Liver (tissue), 9 donors: ENCODE results near the gene RASA4B. TPM values are rescaled to one million over a fixed set of nuclear protein-coding genes. Genes with fewer than 3 reads are reported as not detected.

Source experiments
- DNase-seq: peaks from one replicate; pipeline ENCODE4 v3.0.0-alpha.2; 2017; ENCODE audit warnings: low spot score
- H3K27ac ChIP-seq, 2 donors: one replicate each; pipeline ENCODE4 v1.7.0; 2013; ENCODE audit warnings: inconsistent platforms in 2 of 2, low read length in 2 of 2, control low read depth in 1 of 2, low read depth in 1 of 2, mild to moderate bottlenecking in 1 of 2
- H3K27me3 ChIP-seq, 4 donors: one replicate each; pipeline versions ENCODE4 v1.6.1 to v1.7.0; 2013; ENCODE audit warnings: low read length in 3 of 4, inconsistent platforms in 1 of 4, mild to moderate bottlenecking in 1 of 4, moderate library complexity in 1 of 4; ENCODE audit not compliant: control insufficient read depth in 4 of 4, insufficient read depth in 4 of 4
- H3K36me3 ChIP-seq, 4 donors: one replicate each; pipeline versions ENCODE4 v1.6.1 to v1.7.0; 2013; ENCODE audit warnings: low read length in 3 of 4, mild to moderate bottlenecking in 3 of 4, low read depth in 1 of 4, moderate library complexity in 1 of 4; ENCODE audit not compliant: control insufficient read depth in 4 of 4, insufficient read depth in 3 of 4
- H3K4me1 ChIP-seq, 4 donors: one replicate each; pipeline versions ENCODE4 v1.6.1 to v1.7.0; 2013; ENCODE audit warnings: low read length in 3 of 4, mild to moderate bottlenecking in 3 of 4, moderate library complexity in 1 of 4; ENCODE audit not compliant: control insufficient read depth in 4 of 4, insufficient read depth in 4 of 4
- H3K4me3 ChIP-seq, 3 donors: one replicate each; pipeline versions ENCODE4 v1.6.1 to v1.7.0; 2013; ENCODE audit warnings: low read length in 3 of 3, control low read depth in 1 of 3, low read depth in 1 of 3, mild to moderate bottlenecking in 1 of 3
- H3K9ac ChIP-seq, 2 donors: one replicate each; pipeline ENCODE4 v1.7.0; 2013; ENCODE audit warnings: low read length in 2 of 2, mild to moderate bottlenecking in 2 of 2, moderate library complexity in 2 of 2, control low read depth in 1 of 2, low read depth in 1 of 2
- H3K9me3 ChIP-seq, 4 donors: one replicate each; pipeline versions ENCODE4 v1.6.1 to v1.7.0; 2013; ENCODE audit warnings: low read length in 3 of 4; ENCODE audit not compliant: control insufficient read depth in 4 of 4
- ATF3 ChIP-seq: IDR thresholded peaks from 2 replicates; pipeline ENCODE4 v1.6.1; 2016; ENCODE audit warnings: antibody characterized with exemption
- CTCF ChIP-seq: fragments of 150-350 bp; IDR thresholded peaks from 2 replicates; pipeline ENCODE4 v1.5.1; 2017; ENCODE audit warnings: improper control_type of control experiment, low read depth, low read length; ENCODE audit not compliant: missing input control
- FOXA1 ChIP-seq: IDR thresholded peaks from 2 replicates; pipeline ENCODE4 v1.6.1; 2016; ENCODE audit warnings: antibody characterized with exemption
- FOXA2 ChIP-seq: IDR thresholded peaks from 2 replicates; pipeline ENCODE4 v1.6.1; 2016; ENCODE audit warnings: antibody characterized with exemption
- GABPA ChIP-seq, 2 donors: IDR thresholded peaks in 1 of 2; conservative IDR thresholded peaks in 1 of 2; 2 replicates each; pipeline ENCODE4 v1.6.1; 2016; ENCODE audit warnings: antibody characterized with exemption in 2 of 2, mild to moderate bottlenecking in 1 of 2, moderate library complexity in 1 of 2
- HNF4A ChIP-seq, 2 donors: conservative IDR thresholded peaks; 2 replicates each; pipeline ENCODE4 v1.6.1; 2016; ENCODE audit warnings: antibody characterized with exemption in 2 of 2, mild to moderate bottlenecking in 2 of 2
- HNF4G ChIP-seq: IDR thresholded peaks from 2 replicates; pipeline ENCODE4 v1.6.1; 2016; ENCODE audit warnings: antibody characterized with exemption
- JUND ChIP-seq, 2 donors: IDR thresholded peaks; 2 replicates each; pipeline ENCODE4 v1.6.1; 2016; ENCODE audit warnings: antibody characterized with exemption in 2 of 2
- MAX ChIP-seq: IDR thresholded peaks from 2 replicates; pipeline ENCODE4 v1.6.1; 2016; ENCODE audit warnings: antibody characterized with exemption
- NR2F2 ChIP-seq: IDR thresholded peaks from 2 replicates; pipeline ENCODE4 v1.6.1; 2016; ENCODE audit warnings: antibody characterized with exemption
- RAD21 ChIP-seq, 2 donors: IDR thresholded peaks; 2 replicates each; pipeline ENCODE4 v1.6.1; 2016; ENCODE audit warnings: antibody characterized with exemption in 2 of 2, mild to moderate bottlenecking in 2 of 2
- REST ChIP-seq: IDR thresholded peaks from 2 replicates; pipeline ENCODE4 v1.6.1; 2016; ENCODE audit warnings: antibody characterized with exemption, mild to moderate bottlenecking
- RXRA ChIP-seq, 2 donors: IDR thresholded peaks; 2 replicates each; pipeline ENCODE4 v1.6.1; 2017 to 2018; ENCODE audit warnings: antibody characterized with exemption in 2 of 2, mild to moderate bottlenecking in 1 of 2
- SP1 ChIP-seq: IDR thresholded peaks from 2 replicates; pipeline ENCODE4 v1.6.1; 2018; ENCODE audit warnings: antibody characterized with exemption, mild to moderate bottlenecking
- TAF1 ChIP-seq: conservative IDR thresholded peaks from 2 replicates; pipeline ENCODE4 v1.6.1; 2016; ENCODE audit warnings: antibody characterized with exemption, mild to moderate bottlenecking
- YY1 ChIP-seq: IDR thresholded peaks from 2 replicates; pipeline ENCODE4 v1.6.1; 2016; ENCODE audit warnings: antibody characterized with exemption, mild to moderate bottlenecking
- ZBTB33 ChIP-seq: IDR thresholded peaks from 2 replicates; pipeline ENCODE4 v1.6.1; 2016; ENCODE audit warnings: antibody characterized with exemption
- WGBS: extraction: QIAGEN DNeasy Blood & Tissue Kit; methylation state at CpG from one replicate; pipeline ENCODE4 v1.1.7; 2013; 5-methylcytosine and 5-hydroxymethylcytosine counted together
- polyA plus RNA-seq, 2 donors: library from polyadenylated mRNA; stranded (reverse) in 1 of 2; unstranded in 1 of 2; fragments of 200-250 nt in 1 of 2; fragments of >200 nt in 1 of 2; fragmentation: Nextera tagmentation in 1 of 2; extraction: Ambion mirVana in 1 of 2; gene quantifications; one replicate each; pipeline versions ENCODE4 v1.2.1 to v1.2.3, GENCODE V29; 2013 to 2015
- total RNA-seq, 2 donors: library from RNA; depleted of rRNA; stranded (reverse); fragments of >200 nt; gene quantifications; one replicate each; pipeline ENCODE4 v1.2.3, GENCODE V29; 2014
- donor health status: healthy.
- donor health status: healthy.
- donor health status: healthy.
- donor health status: healthy.
- donor health status: healthy.

The RASA4B gene
- total and polyA plus RNA-seq, 4 donors, result 0.62 to 4.8 (median 0.74) TPM

- H3K27me3 ChIP-seq, result no peaks in the 10 kb centered on the region
- H3K4me3 ChIP-seq, result no peak overlapping the region
- TF ChIP-seq RXRA (IDR thresholded peaks at IDR 0.05), result no peak
- no peak for TF ChIP-seq HNF4G
- TF ChIP-seq FOXA2, result no peak
- TF ChIP-seq NR2F2, result no peak
- TF ChIP-seq TAF1, result no peak
- no peak for TF ChIP-seq REST
- no peak for TF ChIP-seq YY1
- TF ChIP-seq JUND (IDR thresholded peaks at IDR 0.05), result no peak
- no peak for TF ChIP-seq SP1
- TF ChIP-seq GABPA (IDR thresholded peaks at IDR 0.05 in 1 of 2, conservative IDR thresholded peaks at IDR 0.05 in 1 of 2), result no peak
- no peak for TF ChIP-seq HNF4A (conservative IDR thresholded peaks at IDR 0.05)
- TF ChIP-seq CTCF, result no peak
- H3K9ac ChIP-seq, result no peak overlapping the region
- no peaks in the 10 kb centered on the region for H3K4me1 ChIP-seq
- peaks cover 0 to 2% (median 0%) of the 10 kb centered on the region in 4 donors for H3K36me3 ChIP-seq
- no peak for DNase-seq
- H3K9me3 ChIP-seq, result no peaks in the 10 kb centered on the region
- 96% methylated on average over 41 of the region's 41 CpGs for WGBS
- no peak overlapping the region for H3K27ac ChIP-seq
Measured at GRCh38 chr7:102446387-102447156, 71.0 kb downstream of the RASA4B start.

- no peak for DNase-seq
- 65% methylated on average over 2 of the region's 2 CpGs for WGBS
- Histone ChIP-seq H3K4me3 (no peak overlapping the region), H3K27ac (no peak overlapping the region), H3K4me1 (no peaks in the 10 kb centered on the region), H3K36me3 (peaks cover 0 to 2% (median 0%) of the 10 kb centered on the region in 4 donors), H3K9me3 (no peaks in the 10 kb centered on the region), H3K9ac (no peak overlapping the region), H3K27me3 (no peaks in the 10 kb centered on the region)
- TF ChIP-seq FOXA2, result no peak
- no peak for TF ChIP-seq RXRA (IDR thresholded peaks at IDR 0.05)
- TF ChIP-seq CTCF, result no peak
- TF ChIP-seq NR2F2, result no peak
- no peak for TF ChIP-seq TAF1
- no peak for TF ChIP-seq RAD21 (IDR thresholded peaks at IDR 0.05)
- TF ChIP-seq ZBTB33, result no peak
- no peak for TF ChIP-seq MAX
- TF ChIP-seq FOXA1, result no peak
- no peak for TF ChIP-seq ATF3
- no peak for TF ChIP-seq SP1
- TF ChIP-seq HNF4A (conservative IDR thresholded peaks at IDR 0.05), result no peak
- no peak for TF ChIP-seq HNF4G
- no peak for TF ChIP-seq JUND (IDR thresholded peaks at IDR 0.05)
- TF ChIP-seq YY1, result no peak
Measured at GRCh38 chr7:102445674-102446071, 71.9 kb downstream of the RASA4B start.
